HL-60 (cell line): ENCODE results near the gene STARD4.

Experiments used
- DNase-seq, 2 experiments: peaks; one replicate each; pipeline ENCODE4 v3.0.0-alpha.2; 2010 to 2020; ENCODE audit warnings: low read depth in 1 of 2, low spot score in 1 of 2
- H3K27ac ChIP-seq: fragments of 250-450 bp; sonication (Bioruptor Pico); replicated peaks from 2 replicates; pipeline ENCODE4 v1.5.1; 2020; ENCODE audit warnings: mild to moderate bottlenecking, moderate library complexity
- H3K27me3 ChIP-seq: fragments of 250-450 bp; sonication (Bioruptor Pico); 2 replicates; pipeline ENCODE4 v1.5.1; 2021; ENCODE audit warnings: mild to moderate bottlenecking, moderate library complexity; ENCODE audit not compliant: insufficient read depth, poor library complexity, severe bottlenecking
- H3K4me3 ChIP-seq: replicated peaks from 2 replicates; pipeline ENCODE4 v1.5.1; 2011; ENCODE audit warnings: mild to moderate bottlenecking, control low read depth, low read length; ENCODE audit not compliant: insufficient read depth
- GABPA ChIP-seq: IDR thresholded peaks from 2 replicates; pipeline ENCODE4 v1.6.1; 2012; ENCODE audit warnings: low read depth
- POLR2AphosphoS5 ChIP-seq: IDR thresholded peaks from 2 replicates; pipeline ENCODE4 v1.6.1; 2012; ENCODE audit warnings: low read depth
- SPI1 ChIP-seq: IDR thresholded peaks from 2 replicates; pipeline ENCODE4 v1.6.1; 2012; ENCODE audit warnings: low read depth, mild to moderate bottlenecking, borderline replicate concordance
- TF ChIP-seq, protein P1 (sequence below): IDR thresholded peaks from 2 replicates; pipeline ENCODE4 v1.6.1; 2012; ENCODE audit warnings: low read depth; ENCODE audit not compliant: insufficient replicate concordance
- TF ChIP-seq, protein P2 (sequence below): IDR thresholded peaks from one replicate; pipeline ENCODE4 v1.5.1; 2011; ENCODE audit warnings: low read length, control low read depth, inconsistent platforms; ENCODE audit not compliant: insufficient read depth

STARD4 gene

DNA sequence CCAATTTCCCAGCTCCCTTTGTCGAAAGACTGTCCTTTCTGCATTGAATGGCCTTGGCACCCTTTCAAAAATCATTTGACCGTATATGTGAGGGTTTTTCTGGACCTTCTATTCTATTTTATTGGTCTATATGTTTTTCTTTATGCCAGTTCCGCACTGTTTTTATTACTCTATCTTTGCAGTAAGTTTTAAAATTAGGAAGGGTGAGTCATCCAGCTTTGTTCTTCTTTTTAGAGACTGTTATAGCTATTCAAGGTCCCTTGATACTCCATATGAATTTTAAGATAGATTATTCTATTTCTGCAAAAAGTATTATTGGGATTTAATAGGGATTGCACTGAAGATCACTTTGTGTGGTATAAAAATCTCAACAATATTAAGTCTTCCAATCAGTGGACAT lies 44.2 kb upstream of the STARD4 start:
- TF ChIP-seq SPI1 (no peak), GABPA (no peak), POLR2AphosphoS5 (no peak)
- TF ChIP-seq, protein P1, sequence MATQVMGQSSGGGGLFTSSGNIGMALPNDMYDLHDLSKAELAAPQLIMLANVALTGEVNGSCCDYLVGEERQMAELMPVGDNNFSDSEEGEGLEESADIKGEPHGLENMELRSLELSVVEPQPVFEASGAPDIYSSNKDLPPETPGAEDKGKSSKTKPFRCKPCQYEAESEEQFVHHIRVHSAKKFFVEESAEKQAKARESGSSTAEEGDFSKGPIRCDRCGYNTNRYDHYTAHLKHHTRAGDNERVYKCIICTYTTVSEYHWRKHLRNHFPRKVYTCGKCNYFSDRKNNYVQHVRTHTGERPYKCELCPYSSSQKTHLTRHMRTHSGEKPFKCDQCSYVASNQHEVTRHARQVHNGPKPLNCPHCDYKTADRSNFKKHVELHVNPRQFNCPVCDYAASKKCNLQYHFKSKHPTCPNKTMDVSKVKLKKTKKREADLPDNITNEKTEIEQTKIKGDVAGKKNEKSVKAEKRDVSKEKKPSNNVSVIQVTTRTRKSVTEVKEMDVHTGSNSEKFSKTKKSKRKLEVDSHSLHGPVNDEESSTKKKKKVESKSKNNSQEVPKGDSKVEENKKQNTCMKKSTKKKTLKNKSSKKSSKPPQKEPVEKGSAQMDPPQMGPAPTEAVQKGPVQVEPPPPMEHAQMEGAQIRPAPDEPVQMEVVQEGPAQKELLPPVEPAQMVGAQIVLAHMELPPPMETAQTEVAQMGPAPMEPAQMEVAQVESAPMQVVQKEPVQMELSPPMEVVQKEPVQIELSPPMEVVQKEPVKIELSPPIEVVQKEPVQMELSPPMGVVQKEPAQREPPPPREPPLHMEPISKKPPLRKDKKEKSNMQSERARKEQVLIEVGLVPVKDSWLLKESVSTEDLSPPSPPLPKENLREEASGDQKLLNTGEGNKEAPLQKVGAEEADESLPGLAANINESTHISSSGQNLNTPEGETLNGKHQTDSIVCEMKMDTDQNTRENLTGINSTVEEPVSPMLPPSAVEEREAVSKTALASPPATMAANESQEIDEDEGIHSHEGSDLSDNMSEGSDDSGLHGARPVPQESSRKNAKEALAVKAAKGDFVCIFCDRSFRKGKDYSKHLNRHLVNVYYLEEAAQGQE = no peak
- TF ChIP-seq, protein P2, sequence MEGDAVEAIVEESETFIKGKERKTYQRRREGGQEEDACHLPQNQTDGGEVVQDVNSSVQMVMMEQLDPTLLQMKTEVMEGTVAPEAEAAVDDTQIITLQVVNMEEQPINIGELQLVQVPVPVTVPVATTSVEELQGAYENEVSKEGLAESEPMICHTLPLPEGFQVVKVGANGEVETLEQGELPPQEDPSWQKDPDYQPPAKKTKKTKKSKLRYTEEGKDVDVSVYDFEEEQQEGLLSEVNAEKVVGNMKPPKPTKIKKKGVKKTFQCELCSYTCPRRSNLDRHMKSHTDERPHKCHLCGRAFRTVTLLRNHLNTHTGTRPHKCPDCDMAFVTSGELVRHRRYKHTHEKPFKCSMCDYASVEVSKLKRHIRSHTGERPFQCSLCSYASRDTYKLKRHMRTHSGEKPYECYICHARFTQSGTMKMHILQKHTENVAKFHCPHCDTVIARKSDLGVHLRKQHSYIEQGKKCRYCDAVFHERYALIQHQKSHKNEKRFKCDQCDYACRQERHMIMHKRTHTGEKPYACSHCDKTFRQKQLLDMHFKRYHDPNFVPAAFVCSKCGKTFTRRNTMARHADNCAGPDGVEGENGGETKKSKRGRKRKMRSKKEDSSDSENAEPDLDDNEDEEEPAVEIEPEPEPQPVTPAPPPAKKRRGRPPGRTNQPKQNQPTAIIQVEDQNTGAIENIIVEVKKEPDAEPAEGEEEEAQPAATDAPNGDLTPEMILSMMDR = no peak
- no peak overlapping the region for H3K4me3 ChIP-seq
- no peak overlapping the region for H3K27ac ChIP-seq
- no peaks in the 10 kb centered on the region for H3K27me3 ChIP-seq
- no peak for DNase-seq

DNA sequence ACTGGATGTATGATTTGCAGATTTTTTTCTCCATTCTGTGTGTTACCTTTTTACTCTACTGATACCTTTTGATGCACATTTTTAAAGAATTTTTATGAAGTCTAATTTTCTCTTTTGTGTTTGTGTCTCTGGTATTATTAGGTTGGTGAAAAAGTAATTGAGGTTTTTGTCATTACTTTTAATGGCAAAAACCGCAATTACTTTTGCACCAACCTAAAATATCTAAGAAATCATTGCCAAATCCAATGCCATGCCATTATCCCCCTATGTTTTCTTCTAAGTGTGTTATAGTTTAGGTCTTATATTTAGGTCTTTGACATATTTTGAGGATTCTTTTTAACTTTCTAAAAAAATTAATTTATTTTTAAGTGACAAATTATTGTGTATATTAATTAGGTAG lies 43.4 kb upstream of the STARD4 start:
- H3K27me3 ChIP-seq = no peaks in the 10 kb centered on the region
- no peak overlapping the region for H3K27ac ChIP-seq
- DNase-seq = no peak

DNA sequence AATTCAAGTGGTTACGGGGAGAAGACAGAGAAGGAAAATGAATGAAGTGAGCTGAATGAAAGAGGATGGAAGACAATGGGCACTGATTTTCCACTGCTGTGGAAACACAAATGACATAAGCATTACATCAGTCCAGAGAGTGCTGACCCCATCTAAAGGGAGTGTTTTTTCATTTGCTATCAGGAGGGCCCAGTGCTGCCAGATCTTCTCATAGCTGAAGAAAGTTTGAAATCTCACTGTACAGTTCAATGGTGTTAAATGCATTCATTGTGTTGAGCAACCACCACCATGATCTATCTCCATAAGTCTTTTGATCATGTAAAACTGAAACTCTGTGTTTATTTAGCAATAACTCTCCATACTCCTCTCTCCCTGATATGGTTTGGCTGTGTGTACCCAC lies 41.5 kb upstream of the STARD4 start:
- TF ChIP-seq, protein P2 = no peak
- TF ChIP-seq, protein P1 = no peak
- no peak for TF ChIP-seq GABPA
- no peak for TF ChIP-seq POLR2AphosphoS5
- TF ChIP-seq SPI1 = no peak
- Histone ChIP-seq H3K4me3 (no peak overlapping the region), H3K27ac (no peak overlapping the region), H3K27me3 (no peaks in the 10 kb centered on the region)
- no peak for DNase-seq

More for the DNA sequence above, 43.4 kb upstream of the STARD4 start:
- H3K4me3 ChIP-seq = no peak overlapping the region
- TF ChIP-seq POLR2AphosphoS5 = no peak
- TF ChIP-seq GABPA = no peak
- no peak for TF ChIP-seq SPI1
- TF ChIP-seq, protein P1 = no peak
- TF ChIP-seq, protein P2 = no peak
